H1 (cell line): ENCODE measurements around the gene SLC39A11. TPM values are rescaled to one million over a fixed set of nuclear protein-coding genes. Genes with fewer than 3 reads are reported as not detected.

ENCODE experiments used
- CHD7 ChIP-seq: fragments of 300-600 bp; sonication (generic); IDR thresholded peaks from 2 replicates; pipeline ENCODE4 v1.7.1; 2012; ENCODE audit warnings: low read length, moderate library complexity, mild to moderate bottlenecking, inconsistent platforms; ENCODE audit not compliant: insufficient replicate concordance
- KDM1A ChIP-seq: fragments of 200-600, 300-600 bp; sonication (generic); IDR thresholded peaks from 2 replicates; pipeline ENCODE4 v1.7.1; 2016; ENCODE audit warnings: mild to moderate bottlenecking, low read length, borderline replicate concordance
- MAX ChIP-seq: IDR thresholded peaks from 2 replicates; pipeline ENCODE4 v1.6.1; 2012; ENCODE audit warnings: inconsistent platforms
- RNF2 ChIP-seq: fragments of 200-900, 300-1000 bp; sonication (generic); IDR thresholded peaks from 2 replicates; pipeline ENCODE4 v1.7.1; 2016; ENCODE audit warnings: borderline replicate concordance, low read depth, mild to moderate bottlenecking, antibody characterized with exemption, low read length; ENCODE audit not compliant: poor library complexity, severe bottlenecking; ENCODE audit errors: missing control alignments
- SP4 ChIP-seq: IDR thresholded peaks from 2 replicates; pipeline ENCODE4 v1.6.1; 2012; ENCODE audit warnings: low read length, inconsistent platforms
- YY1 ChIP-seq: IDR thresholded peaks from 2 replicates; pipeline ENCODE4 v1.6.1; 2011; ENCODE audit warnings: low read depth, mild to moderate bottlenecking, low read length
- polyA plus RNA-seq, 7 experiments: library from polyadenylated mRNA; depleted of rRNA in 3 of 7; stranded (reverse) in 5 of 7; unstranded in 2 of 7; fragments of >200 nt in 5 of 7; fragments of 200-250 nt in 2 of 7; gene quantifications; 1 replicate in 5 of 7; 2 replicates in 1 of 7; 4 replicates in 1 of 7; pipeline versions ENCODE4 v1.2.1 to v1.2.3, GENCODE V29; 2011 to 2013; ENCODE audit warnings: missing spikeins in 2 of 7, mixed read lengths in 2 of 7
- total RNA-seq: library from RNA; stranded (reverse); fragmentation: NEBNext Ultra II Directional; extraction: Animal tissue kit (Norgen Biotek cat#: 25700); gene quantifications from 2 replicates; pipeline ENCODE4 v1.2.1, GENCODE V29; 2021

Gene SLC39A11
- total and polyA plus RNA-seq, 2 of the 8 experiments (the other 6 are each of a cell fraction or from before 2014, with no cell fraction given), result 12.2 to 19.6 TPM

GRCh38 chr17:72916991-72917390 is 175.5 kb downstream of the SLC39A11 start (continued):
- TF ChIP-seq CHD7, result no peak
- TF ChIP-seq SP4, result no peak
- no peak for TF ChIP-seq MAX
- TF ChIP-seq KDM1A, result no peak
- TF ChIP-seq YY1, result no peak
- no peak for TF ChIP-seq RNF2
